Neural cell (in vitro differentiated cells): ENCODE measurements around the gene KRT36.

ENCODE experiments used
- CTCF ChIP-seq: fragments of 450-650 bp; IDR thresholded peaks from 2 replicates; pipeline ENCODE4 v1.5.1; 2014; ENCODE audit warnings: antibody characterized with exemption, mild to moderate bottlenecking, moderate library complexity; ENCODE audit not compliant: poor library complexity, severe bottlenecking
- EZH2 ChIP-seq: fragments of 200-600, 300-800 bp; shearing (Covaris generic), sonication (generic); IDR thresholded peaks from 2 replicates; pipeline ENCODE4 v1.6.1; 2014; ENCODE audit warnings: antibody characterized with exemption, low read length, borderline replicate concordance, mild to moderate bottlenecking; ENCODE audit not compliant: insufficient read depth, poor library complexity, severe bottlenecking
- MXI1 ChIP-seq: fragments of 450-650 bp; conservative IDR thresholded peaks from 2 replicates; pipeline ENCODE4 v1.6.1; 2014; ENCODE audit warnings: antibody characterized with exemption, mild to moderate bottlenecking; ENCODE audit not compliant: poor library complexity, severe bottlenecking
- RAD21 ChIP-seq: fragments of 450-650 bp; conservative IDR thresholded peaks from 2 replicates; pipeline ENCODE4 v1.6.1; 2014; ENCODE audit warnings: antibody characterized with exemption, mild to moderate bottlenecking, moderate library complexity
- REST ChIP-seq: IDR thresholded peaks from 2 replicates; pipeline ENCODE4 v1.6.1; 2012; ENCODE audit warnings: borderline replicate concordance

- no peak for TF ChIP-seq REST
- no peak for TF ChIP-seq CTCF
- no peak for TF ChIP-seq MXI1
- TF ChIP-seq EZH2: no peak
- no peak for TF ChIP-seq RAD21
Observed at GRCh38 chr17:41494524-41494923, 4.8 kb upstream of the KRT36 start.
